ENCODE results near the gene NCK2.

The NCK2 gene

DNA sequence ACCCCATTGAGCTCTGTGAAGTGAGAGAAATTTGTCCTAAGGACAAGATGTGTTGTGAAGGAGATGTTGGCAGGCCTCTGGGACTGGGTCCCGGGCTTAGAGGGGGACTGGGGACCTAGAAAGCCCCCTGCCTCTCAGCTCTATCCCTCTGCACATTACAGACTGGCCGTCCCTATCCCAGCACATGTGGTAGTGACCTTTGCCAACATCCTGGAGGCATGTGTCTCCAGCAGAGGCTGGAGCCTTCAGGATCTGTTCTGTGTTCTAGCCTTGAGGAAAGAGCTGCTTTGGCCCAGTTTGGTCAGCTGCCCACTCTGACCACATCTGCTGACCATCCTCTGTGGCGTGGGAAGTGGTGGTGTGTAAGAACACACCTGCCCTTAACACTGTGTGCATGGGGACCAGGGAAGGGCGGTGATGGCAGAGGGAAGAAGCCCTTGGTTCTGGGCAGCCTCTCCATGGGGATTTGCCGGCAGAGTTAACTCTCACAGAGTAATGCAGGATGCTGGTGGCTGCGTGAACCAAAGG, 33.4 kb downstream of the NCK2 start:
- DNase-seq, result no peak
- H3K36me3 ChIP-seq (replicated peaks), result no peaks in the 10 kb centered on the region
- H3K4me3 ChIP-seq (ENCODE audit: low read depth, low read length), result no peak overlapping the region
- H3K27me3 ChIP-seq (replicated peaks), result no peaks in the 10 kb centered on the region
- H3K27ac ChIP-seq, result no peak overlapping the region
- in situ Hi-C loops (cut with HindIII; ENCODE audit: low pct_ligation_motif_present, low sequenced_read_pairs), result no loop called here
- TF ChIP-seq CTCF (IDR thresholded peaks at IDR 0.05; ENCODE audit: low read depth, low read length, missing control alignments), result no peak

- Histone ChIP-seq H3K4me3 (ENCODE audit: low read depth, low read length) (no peak overlapping the region), H3K27me3 (replicated peaks) (no peaks in the 10 kb centered on the region), H3K36me3 (replicated peaks) (no peaks in the 10 kb centered on the region), H3K27ac (no peak overlapping the region)
- DNase-seq, result no peak
- TF ChIP-seq CTCF (IDR thresholded peaks at IDR 0.05; ENCODE audit: low read depth, low read length, missing control alignments), result no peak
- in situ Hi-C loops (cut with HindIII; ENCODE audit: low pct_ligation_motif_present, low sequenced_read_pairs), result no loop called here
Measured at GRCh38 chr2:105779394-105779793, 34.7 kb downstream of the NCK2 start.

DNA sequence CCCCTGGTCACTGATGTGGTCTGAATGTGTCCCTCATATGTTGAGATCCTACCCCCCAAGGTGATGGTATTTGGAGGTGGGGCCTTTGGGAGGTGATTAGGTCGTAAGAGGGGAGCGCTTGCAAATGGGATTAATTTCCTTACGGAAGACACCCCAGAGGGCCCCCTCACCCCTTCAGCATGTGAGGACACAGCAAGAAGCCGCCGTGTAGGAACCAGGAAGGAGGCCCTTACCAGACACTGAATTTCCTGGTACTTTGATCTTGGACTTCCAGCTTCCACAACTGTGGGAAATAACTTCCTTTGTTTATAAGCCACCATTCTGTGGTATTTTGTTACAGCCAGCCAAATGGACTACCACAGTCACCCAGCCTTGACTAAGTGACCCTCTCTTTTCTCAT, 35.9 kb downstream of the NCK2 start:
- in situ Hi-C loops (cut with HindIII; ENCODE audit: low pct_ligation_motif_present, low sequenced_read_pairs), result no loop called here
- no peak for TF ChIP-seq CTCF (IDR thresholded peaks at IDR 0.05; ENCODE audit: low read depth, low read length, missing control alignments)
- no peak for DNase-seq

DNA sequence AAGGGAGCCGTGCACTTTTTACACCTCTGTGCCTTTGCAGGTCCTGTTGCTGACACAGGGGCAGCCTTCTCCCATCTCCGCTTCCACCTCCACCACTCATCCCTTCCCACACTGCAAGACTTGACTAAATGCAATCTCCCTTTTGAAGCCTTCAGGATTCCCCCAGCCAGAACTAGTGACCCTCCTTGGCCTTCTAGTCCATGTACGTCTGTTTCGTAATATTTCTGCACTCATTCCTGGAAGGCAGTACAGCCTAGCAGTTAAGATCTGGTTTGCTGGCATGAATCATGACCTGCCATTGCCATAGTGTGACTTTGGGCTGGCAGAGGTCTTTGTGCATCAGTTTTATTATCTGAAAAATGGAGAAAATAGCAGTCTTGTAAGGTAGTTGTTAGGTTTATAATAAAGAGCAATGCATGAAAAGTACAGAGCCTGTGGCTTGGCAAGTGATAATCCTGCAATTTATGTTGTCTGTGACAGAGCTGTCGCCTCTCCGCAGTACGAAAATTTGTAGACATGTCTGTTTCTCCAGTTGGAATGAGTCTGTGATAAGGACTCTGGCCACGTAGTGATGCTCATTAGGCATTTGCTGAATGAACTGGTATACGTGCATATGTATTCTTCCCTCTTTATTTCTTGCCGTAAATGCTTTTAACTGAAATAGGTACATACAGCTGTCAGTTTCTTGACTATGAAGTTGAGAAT, 36.7 kb downstream of the NCK2 start:
- in situ Hi-C loops (cut with HindIII; ENCODE audit: low pct_ligation_motif_present, low sequenced_read_pairs), result no loop called here
- Histone ChIP-seq H3K27ac (no peak overlapping the region), H3K4me3 (ENCODE audit: low read depth, low read length) (no peak overlapping the region), H3K36me3 (replicated peaks) (no peaks in the 10 kb centered on the region), H3K27me3 (replicated peaks) (no peaks in the 10 kb centered on the region)
- no peak for DNase-seq
- no peak for TF ChIP-seq CTCF (IDR thresholded peaks at IDR 0.05; ENCODE audit: low read depth, low read length, missing control alignments)

More for the DNA sequence above, 35.9 kb downstream of the NCK2 start:
- Histone ChIP-seq H3K4me3 (ENCODE audit: low read depth, low read length) (no peak overlapping the region), H3K36me3 (replicated peaks) (no peaks in the 10 kb centered on the region), H3K27ac (no peak overlapping the region), H3K27me3 (replicated peaks) (no peaks in the 10 kb centered on the region)

GRCh38 chr2:105782123-105782522, 37.4 kb downstream of the NCK2 start:
- no peak for DNase-seq
- no peaks in the 10 kb centered on the region for H3K27me3 ChIP-seq (replicated peaks)
- no peaks in the 10 kb centered on the region for H3K36me3 ChIP-seq (replicated peaks)
- no peak overlapping the region for H3K27ac ChIP-seq
- in situ Hi-C loops (cut with HindIII; ENCODE audit: low pct_ligation_motif_present, low sequenced_read_pairs), result no loop called here
- no peak for TF ChIP-seq CTCF (IDR thresholded peaks at IDR 0.05; ENCODE audit: low read depth, low read length, missing control alignments)
- no peak overlapping the region for H3K4me3 ChIP-seq (ENCODE audit: low read depth, low read length)

DNA sequence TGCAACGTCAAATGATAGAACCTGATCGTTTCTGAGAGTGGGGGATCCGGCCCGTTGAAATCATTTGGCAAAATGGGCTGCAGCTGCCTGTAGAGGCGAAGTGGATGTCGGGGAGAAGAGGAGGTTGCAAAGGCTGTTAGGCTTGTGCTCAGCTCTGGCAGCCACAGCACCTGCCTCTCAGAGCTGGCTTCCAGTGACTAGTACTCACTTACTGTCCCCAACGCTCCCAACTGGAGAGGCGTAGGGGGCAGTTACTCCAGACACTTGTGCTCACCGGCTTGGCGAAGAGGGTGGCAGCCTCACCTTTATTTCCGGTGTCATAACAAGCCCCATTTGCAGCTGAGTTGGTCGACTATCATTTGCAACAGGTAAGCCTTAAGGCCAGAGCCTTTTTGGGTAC, 37.9 kb downstream of the NCK2 start:
- Histone ChIP-seq H3K27ac (no peak overlapping the region), H3K27me3 (replicated peaks) (no peaks in the 10 kb centered on the region), H3K36me3 (replicated peaks) (no peaks in the 10 kb centered on the region), H3K4me3 (ENCODE audit: low read depth, low read length) (no peak overlapping the region)
- in situ Hi-C loops (cut with HindIII; ENCODE audit: low pct_ligation_motif_present, low sequenced_read_pairs), result no loop called here
- DNase-seq, result no peak
- no peak for TF ChIP-seq CTCF (IDR thresholded peaks at IDR 0.05; ENCODE audit: low read depth, low read length, missing control alignments)

All from brain microvascular endothelial cell (primary cell).